HG03354 (cell line): ENCODE measurements around the gene DOP1B.
A peak's percentile ranks its signal among the peaks of the same experiment; 100 is the strongest.
"Not testable (repeated sequence)": the region's sequence is repeated elsewhere in the genome, so short reads cannot be mapped to it uniquely, and the experiment has no call there.

Experiments
- ATAC-seq: cut with Tn5 transposase; IDR thresholded peaks from one replicate; pipeline ENCODE4 v1.9.1; 2021; ENCODE audit warnings: mild to moderate bottlenecking; ENCODE audit not compliant: unreplicated experiment, poor library complexity, severe bottlenecking

Gene DOP1B, protein sequence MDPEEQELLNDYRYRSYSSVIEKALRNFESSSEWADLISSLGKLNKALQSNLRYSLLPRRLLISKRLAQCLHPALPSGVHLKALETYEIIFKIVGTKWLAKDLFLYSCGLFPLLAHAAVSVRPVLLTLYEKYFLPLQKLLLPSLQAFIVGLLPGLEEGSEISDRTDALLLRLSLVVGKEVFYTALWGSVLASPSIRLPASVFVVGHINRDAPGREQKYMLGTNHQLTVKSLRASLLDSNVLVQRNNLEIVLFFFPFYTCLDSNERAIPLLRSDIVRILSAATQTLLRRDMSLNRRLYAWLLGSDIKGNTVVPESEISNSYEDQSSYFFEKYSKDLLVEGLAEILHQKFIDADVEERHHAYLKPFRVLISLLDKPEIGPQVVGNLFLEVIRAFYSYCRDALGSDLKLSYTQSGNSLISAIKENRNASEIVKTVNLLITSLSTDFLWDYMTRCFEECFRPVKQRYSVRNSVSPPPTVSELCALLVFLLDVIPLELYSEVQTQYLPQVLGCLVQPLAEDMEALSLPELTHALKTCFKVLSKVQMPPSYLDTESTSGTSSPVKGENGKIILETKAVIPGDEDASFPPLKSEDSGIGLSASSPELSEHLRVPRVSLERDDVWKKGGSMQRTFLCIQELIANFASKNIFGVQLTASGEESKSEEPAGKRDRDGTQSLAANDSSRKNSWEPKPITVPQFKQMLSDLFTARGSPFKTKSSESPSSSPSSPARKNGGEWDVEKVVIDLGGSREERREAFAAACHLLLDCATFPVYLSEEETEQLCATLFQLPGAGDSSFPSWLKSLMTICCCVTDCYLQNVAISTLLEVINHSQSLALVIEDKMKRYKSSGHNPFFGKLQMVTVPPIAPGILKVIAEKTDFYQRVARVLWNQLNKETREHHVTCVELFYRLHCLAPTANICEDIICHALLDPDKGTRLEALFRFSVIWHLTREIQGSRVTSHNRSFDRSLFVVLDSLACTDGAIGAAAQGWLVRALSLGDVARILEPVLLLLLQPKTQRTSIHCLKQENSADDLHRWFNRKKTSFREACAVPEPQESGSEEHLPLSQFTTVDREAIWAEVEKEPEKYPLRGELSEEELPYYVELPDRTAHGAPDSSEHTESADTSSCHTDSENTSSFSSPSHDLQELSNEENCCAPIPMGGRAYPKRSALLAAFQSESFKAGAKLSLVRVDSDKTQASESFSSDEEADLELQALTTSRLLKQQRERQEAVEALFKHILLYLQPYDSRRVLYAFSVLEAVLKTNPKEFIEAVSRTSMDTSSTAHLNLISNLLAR (N-terminal part only)

DNA sequence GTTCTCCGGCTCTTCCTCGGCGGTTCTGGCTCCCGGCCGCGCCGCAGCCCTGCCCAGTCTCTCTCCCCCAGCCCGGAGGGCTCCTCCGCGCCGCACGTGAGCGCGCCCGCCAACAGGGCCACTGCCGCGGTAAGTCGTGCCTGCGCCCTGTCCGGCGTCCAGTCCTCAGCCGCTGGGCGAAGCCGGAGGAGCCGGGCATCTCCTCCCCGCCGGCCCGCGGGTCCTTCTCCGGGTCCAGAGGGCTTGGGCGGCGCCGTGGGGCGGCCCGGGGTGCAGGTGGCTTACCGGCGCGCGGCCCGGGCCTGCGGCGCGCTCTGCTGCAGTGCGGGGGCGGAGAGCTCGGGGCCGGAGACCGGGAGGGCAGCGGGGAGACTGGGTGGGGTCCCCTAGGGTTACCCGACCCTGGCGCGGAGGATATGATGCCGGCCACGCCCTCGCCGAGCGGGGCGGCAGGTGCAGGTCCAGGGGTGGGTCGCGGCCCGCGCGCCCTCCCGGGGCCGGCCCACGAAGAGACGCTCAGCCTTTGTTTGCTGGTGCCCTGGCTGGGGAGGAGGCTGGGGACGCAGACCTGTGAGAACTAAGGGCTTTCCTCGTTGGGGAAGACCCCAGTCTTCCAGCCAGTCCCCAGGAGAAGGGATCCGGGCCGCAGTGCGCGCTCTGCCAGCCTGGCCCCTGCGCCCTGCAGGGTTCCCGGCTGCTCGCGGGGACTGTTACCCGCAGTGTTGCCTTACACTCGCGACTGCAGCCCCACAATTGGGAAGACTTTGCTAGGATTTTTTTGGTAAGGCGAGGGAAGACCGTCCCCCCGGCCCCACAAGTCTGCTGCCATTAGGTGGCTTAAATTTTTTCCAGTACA is at the start of gene DOP1B:
TSS of gene DOP1B (plus strand) at position 10 of the 856 bp plus-strand sequence. CDS start 7,910 bp downstream, outside the sequence.
- peak; percentile 30 for ATAC-seq

DNA sequence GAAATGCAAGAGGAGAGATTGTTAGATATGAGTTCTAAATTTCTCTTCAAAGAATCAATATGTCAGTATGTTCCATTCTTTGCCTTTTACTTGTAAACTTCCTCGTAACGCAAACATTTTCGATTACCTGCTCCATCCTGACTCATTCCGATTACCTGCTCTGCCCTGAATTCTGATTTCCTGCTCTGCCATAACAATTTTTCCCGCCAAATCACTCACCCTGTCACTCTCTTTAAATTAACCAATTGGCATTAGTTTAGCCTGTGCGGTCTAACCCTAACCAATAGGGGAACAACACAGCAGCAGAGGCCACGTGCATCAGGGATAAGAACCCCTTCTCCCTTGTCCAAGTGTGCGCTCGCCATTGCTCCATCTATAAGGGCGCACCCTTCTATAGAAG is 46.8 kb upstream of the DOP1B start:
- no peak for ATAC-seq

DNA sequence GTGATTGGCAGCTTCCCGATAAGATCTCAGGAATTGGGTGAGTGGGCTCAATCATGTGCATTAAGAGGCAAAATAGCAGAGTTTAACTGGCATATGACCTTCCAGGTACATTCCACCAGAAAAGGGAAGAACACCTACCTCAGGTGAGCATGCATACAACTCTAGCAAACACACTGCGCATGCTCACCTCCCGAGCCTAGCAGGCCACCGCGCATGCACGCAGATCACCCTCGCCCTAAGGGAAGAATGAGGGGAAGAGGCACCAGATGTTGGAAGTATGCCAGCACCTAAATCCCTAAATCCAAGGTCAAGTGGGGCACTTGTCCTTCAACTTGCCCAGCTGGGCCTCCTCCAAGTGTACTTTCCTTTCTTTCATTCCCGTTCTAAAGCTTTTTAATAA is 45.4 kb upstream of the DOP1B start:
- no peak for ATAC-seq

DNA sequence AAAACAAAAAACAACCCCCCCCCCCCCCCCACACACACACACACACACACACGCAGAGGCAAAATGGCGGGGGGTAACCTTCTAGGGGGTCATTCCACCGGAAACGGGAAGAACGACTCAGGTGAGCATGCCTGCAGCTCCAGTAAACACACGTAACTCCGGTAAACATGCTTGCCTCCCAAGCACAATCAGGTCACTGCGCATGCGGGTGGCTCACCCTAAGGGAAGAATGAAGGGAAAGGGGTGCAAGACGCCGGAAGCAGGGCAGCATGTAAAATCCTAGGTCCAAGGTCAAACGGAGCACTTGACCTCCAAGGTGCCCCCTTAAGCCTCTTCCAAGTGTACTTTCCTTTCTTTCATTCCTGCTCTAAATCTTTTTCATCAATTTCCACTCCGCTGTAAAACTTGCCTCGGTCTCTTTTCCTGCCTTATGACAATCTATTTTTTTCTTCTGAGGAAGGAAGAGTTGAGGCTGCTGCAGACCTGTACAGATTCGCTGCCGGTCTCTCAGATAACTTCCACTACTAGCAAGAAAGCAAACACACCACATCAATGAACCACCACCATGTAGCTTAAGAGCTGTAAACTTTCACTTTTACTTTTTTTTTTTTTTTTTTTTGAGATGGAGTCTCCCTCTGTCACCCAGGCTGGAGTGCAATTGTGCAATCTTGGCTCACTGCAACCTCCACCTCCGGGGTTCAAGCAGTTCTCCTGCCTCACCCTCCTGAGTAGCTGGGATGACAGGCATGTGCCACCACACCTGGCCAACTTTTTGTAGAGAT is 42.8 kb upstream of the DOP1B start:
- ATAC-seq: no peak

DNA sequence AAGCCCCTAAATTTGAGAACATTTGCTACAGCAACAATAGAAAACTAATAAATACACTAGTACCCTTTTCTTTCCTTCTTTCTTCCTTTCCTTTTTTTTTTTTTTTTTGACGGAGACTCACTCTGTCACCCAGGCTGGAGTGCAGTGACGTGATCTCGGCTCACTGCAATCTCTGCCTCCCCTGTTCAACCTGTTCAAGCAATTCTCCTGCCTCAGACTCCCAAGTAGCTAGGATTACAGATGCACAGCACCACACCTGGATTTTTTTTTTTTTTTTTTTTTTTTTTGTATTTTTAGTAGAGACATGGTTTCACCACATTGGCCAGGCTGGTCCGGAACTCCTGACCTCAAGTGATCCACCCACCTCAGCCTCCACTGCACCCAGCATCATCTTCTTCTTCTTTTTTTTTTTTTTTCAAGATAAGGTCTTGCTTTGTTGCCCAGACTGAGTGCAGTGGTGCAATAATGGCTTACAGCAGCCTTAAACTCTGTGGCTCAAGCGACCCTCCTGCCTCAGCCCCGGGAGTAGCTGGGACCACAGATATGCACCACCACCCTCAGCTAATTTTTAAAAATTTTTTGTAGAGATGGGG is 41.4 kb upstream of the DOP1B start:
- no peak for ATAC-seq

DNA sequence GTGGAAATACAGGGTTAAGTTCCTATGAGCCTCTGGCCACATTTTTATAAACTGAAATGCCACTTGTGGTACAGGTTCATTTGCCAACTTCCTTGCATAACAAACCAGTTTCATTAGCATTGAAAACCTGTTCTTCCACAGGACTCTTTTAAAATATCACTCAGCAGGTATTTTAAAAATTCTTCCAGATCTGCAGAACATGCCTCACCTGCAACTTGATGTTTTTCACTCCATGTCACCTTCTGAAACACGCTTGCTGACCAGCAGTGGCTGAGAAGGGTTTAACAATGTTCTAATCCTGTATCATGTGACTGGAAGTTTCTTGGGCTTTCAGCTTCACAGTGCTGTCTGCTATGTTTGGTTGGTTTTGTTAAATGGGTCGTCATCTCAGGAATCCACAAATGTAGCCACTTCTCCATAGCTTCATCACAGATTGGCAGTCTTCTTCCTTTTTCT is 39.3 kb upstream of the DOP1B start:
- ATAC-seq: no peak

DNA sequence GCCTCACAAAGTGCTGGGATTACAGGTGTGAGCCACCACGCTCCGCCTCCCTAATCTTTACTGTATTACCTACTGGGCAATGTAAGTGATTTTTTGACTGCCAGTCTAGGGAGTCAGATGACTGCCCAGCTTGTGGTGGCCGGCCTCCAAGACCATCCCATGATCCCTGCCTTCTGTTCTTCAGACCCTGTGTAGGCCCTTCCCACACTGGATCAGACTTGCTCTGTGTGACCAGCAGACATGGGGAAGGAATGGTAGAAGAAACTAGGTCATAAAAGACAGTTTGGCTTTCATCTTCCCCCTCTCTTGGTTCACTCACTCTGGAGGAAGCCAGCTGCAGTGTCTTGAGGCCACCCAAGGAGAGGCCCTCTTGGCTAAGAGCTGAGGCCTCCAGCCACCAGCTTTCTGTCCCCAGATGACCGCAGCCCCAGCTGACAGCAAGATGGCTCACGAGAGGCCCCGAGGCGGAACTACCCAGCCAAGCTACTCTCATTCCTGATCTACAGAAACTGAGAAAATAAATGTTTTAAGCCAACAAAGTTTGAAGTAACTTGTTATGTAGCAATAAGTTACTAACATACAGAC is 36.2 kb upstream of the DOP1B start:
- ATAC-seq: no peak

DNA sequence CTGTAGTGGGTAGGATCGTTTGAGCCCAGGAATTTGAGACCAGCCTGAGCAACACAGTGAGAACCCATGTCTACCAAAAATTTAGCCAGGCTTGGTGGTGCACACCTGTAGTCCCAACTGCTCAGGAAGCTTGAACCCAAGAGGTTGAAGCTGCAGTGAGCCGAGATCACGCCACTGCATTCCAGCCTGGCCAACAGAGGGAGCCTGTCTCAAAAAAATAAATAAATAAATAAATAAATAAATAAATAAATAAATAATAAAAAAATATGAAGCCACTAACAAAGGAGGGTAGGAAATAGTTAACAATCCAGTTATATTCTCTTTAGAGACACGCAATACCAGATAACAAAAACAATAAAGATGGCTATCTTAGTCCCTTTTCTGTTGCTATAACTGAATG is 33.6 kb upstream of the DOP1B start:
- no peak for ATAC-seq

DNA sequence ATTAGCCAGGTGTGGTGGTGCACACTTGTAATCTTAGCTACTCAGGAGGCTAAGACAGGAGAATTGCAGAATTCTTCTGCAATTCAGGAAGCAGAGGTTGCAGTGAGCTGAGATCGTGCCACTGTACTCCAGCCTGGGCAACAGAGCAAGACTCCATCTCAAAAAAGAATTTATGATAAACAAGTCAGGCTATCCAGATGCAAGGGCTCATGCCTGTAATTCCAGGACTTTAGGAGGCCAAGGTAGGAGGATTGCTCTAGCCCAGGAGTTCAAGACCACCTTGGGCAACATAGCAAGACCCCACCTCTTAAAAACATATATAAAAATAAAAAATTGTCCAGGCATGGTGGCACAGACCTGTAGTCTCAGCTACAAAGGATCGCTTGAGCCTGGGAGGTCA is 32.2 kb upstream of the DOP1B start:
- no peak for ATAC-seq

DNA sequence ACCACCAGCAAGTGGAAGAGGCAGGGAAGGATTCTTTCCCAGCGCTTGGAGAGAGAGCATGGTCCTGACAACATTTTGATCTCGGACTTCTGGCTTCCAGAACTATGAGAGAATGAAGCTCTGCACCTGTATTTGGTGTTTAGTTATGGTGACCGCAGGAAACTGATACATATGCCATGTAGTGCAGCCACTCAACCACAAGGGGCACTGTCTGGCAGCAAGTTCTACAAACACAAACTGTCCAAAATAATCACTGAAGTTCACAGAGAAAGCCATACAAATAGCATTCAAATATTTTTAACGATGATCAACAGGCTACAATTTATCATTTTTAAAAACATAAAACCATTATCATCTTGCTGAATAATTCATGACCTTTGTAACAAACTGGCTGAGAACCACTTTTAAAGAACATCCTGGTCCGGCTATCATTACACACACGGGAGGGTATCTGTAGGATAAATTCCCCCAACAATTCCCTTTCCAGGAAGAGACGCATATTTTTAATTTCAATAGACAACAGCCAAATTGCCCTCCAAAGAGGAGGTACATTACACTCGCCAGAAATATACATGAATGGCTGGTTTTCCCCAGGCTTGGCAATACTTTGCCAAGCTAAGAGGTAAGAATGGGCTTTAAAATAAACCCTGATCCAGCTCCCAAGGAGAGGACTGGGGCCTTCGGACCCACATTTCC is 31.0 kb upstream of the DOP1B start:
- ATAC-seq: peak; percentile 55

DNA sequence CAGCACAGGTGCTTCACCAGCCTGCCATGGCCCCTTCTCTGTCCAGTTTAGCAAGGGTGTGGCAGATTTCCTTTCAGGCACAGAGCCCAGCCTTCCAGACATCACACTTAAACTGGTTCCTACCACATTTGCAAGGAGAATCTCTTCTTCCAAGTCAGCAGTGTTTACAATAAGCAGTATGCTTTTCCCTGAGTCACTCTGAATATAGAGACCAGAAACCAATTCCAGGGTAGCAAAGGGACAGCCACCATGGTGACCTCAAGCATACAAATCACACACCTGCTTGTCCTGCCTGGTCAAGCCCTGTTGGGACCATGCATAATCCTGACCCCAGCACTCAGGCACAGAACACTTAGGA is 30.4 kb upstream of the DOP1B start:
- no peak for ATAC-seq

DNA sequence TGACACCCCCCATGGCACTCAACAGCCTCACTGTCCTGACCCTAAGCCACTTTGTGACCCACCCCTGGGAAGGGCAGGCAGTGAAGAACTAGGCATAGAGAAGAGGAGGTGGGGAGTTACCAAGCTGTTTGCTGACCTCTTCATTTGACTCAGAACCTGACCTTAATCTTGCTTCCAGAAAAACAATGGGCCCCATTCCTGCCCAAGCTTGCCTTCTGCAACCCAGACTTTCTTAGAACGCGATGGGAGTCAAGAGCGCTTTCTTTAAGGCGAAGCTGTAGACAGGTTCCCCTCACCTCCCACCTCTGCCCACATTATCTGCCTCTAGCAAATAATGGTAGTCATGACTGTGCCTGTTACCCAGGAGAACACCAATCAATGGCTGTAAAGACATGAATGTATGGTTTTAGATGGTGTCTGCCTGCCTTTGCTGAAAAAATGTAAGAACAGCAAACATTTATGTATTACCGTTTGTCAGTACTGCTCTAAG is 30.0 kb upstream of the DOP1B start:
- no peak for ATAC-seq

DNA sequence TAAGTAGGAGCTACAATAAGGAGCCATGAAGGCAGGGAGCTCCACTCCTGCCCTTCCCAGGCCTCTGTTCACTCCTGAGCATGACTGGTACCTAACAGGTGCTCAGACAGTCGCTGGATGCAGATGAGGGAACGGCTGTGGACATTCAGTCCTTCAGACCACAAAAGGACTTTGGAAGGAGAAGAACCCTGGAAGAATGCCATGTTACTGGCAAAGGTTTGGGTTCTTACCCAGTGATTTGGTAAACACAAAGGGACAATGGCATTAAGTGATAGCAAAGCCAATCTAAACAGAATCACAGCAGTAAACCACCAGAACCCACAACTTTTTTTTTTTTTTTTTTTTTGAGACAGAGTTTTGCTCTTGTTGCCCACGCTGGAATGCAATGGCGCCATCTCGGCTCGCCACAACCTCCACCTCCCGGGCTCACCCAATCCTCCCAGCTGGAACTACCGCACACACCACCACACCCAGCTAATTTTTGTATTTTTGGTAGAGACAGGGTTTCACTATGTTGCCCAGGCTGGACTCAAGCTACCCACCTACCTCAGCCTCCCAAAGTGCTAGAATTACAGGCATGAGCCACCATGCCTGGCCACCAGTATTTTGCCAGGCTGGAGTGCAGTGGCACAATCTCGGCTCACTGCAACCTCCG is 29.2 kb upstream of the DOP1B start:
- ATAC-seq: no peak

DNA sequence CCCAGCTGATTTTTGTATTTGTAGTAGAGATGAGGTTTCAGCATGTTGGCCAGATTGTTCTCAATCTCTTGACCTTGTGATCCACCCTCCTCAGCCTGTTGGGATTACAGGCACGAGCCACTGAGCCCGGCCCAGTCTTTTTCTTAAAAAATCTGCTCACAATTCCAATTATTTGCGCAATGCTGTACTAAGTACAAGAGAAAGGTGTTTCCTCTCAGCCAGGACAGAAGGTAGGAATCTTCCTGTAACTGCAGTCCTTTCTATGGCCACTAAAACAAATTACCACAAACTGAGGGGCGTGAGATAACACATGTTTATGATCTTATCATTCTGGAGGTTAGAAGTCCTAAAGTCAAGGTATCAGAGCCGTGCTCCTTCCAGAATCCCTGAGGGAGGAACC is 28.6 kb upstream of the DOP1B start:
- ATAC-seq: no peak

DNA sequence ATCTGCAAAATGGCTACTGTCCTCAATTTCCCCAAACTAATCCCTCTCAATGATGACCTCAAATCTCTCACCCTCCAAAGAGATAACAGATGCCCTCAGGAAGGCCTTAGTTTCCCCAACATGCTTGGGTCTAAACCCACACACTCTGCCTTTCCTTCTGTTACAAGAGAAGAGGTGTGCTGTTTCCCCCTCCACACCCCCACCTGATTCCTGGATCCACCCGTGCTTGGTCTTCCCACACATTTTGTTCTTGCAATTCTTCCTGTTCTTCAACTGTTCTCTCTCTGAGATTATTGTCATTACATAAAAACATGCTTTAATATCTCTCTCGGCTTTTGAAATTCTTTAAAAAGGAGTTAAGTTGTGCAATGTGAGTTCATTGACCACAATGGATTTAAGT is 27.4 kb upstream of the DOP1B start:
- no peak for ATAC-seq

DNA sequence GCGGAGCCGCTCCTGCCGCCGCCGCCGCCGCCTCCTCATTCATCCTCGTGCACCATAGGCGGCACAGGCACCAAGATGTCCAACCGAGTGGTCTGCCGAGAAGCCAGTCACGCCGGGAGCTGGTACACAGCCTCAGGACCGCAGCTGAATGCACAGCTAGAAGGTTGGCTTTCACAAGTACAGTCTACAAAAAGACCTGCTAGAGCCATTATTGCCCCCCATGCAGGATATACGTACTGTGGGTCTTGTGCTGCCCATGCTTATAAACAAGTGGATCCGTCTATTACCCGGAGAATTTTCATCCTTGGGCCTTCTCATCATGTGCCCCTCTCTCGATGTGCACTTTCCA is 26.2 kb upstream of the DOP1B start:
- ATAC-seq: not testable (repeated sequence)

DNA sequence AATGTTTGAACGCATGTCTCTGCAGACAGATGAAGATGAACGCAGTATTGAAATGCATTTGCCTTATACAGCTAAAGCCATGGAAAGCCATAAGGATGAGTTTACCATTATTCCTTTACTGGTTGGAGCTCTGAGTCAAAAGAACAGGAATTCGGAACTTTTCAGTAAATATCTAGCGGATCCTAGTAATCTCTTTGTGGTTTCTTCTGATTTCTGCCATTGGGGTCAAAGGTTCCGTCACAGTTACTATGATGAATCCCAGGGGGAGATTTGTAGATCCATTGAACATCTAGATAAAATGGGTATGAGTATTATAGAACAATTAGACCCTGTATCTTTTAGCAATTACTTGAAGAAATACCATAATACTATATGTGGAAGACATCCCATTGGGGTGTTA is 25.8 kb upstream of the DOP1B start:
- not testable (repeated sequence) for ATAC-seq
